Spleen (tissue), 7 donors: ENCODE measurements around the gene TRIO.

Source experiments
- CTCF ChIP-seq, 11 experiments: fragments of 200-600 bp in 7 of 11; fragments of 450-650 bp in 4 of 11; sonication (generic) in 4 of 11; IDR thresholded peaks in 8 of 11; conservative IDR thresholded peaks in 3 of 11; 1 replicate in 7 of 11; 2 replicates in 4 of 11; pipeline versions ENCODE4 v1.4.0 to v1.8.0; 2016 to 2021; ENCODE audit warnings: antibody characterized with exemption in 11 of 11, inconsistent platforms in 4 of 11, mild to moderate bottlenecking in 1 of 11
- POLR2A ChIP-seq, 3 donors: fragments of 450-650 bp; IDR thresholded peaks; one replicate each; pipeline ENCODE4 v1.5.1; 2017; ENCODE audit warnings: antibody characterized with exemption in 3 of 3, mild to moderate bottlenecking in 1 of 3
- POLR2AphosphoS5 ChIP-seq, 3 donors: sonication (generic); formaldehyde crosslinking; IDR thresholded peaks; one replicate each; pipeline ENCODE4 v1.5.1; 2017; ENCODE audit warnings: antibody characterized with exemption in 3 of 3
- donor health status: DM: no; HTN: no; CAD: no; lungs with moderate emphysema.
- donor health status: DM: no; HTN: no; CAD: no.
- donor health status: DM: no; HTN: no; CAD: no.

- TF ChIP-seq CTCF (IDR thresholded peaks at IDR 0.05 in 8 of 11, conservative IDR thresholded peaks at IDR 0.05 in 3 of 11), result no peak
- TF ChIP-seq POLR2A (IDR thresholded peaks at IDR 0.05), result no peak
- no peak for TF ChIP-seq POLR2AphosphoS5 (IDR thresholded peaks at IDR 0.05)
Observed at GRCh38 chr5:14306329-14306815, 163.2 kb downstream of the TRIO start.
